VCaP (cell line): Measurements from ENCODE around the gene STK32C.
A peak's percentile ranks its signal among the peaks of the same experiment; 100 is the strongest.
"Not testable (repeated sequence)": the region's sequence is repeated elsewhere in the genome, so short reads cannot be mapped to it uniquely, and the experiment has no call there.

Source experiments
- H3K27ac ChIP-seq: fragments of 450-650 bp; 2 replicates; pipeline ENCODE4 v1.5.1; 2017
- CTCF ChIP-seq: fragments of 450-650 bp; conservative IDR thresholded peaks from 2 replicates; pipeline ENCODE4 v1.5.1; 2017; ENCODE audit warnings: mild to moderate bottlenecking, moderate library complexity

STK32C gene

GRCh38 chr10:132269266-132270230, 38.2 kb downstream of the STK32C start:
- no peak overlapping the region for H3K27ac ChIP-seq
- no peak for TF ChIP-seq CTCF

- not testable (repeated sequence) for H3K27ac ChIP-seq
These were observed 39.8 kb downstream of the STK32C start for GRCh38 chr10:132267916-132268315.

- no peak for TF ChIP-seq CTCF
- H3K27ac ChIP-seq: peak overlapping the region; percentile 87
These were observed 41.1 kb downstream of the STK32C start for GRCh38 chr10:132266594-132267161.

- H3K27ac ChIP-seq: peak overlapping the region; percentile 87
- no peak for TF ChIP-seq CTCF
These were observed 41.8 kb downstream of the STK32C start for GRCh38 chr10:132265890-132266496.

- TF ChIP-seq CTCF: no peak
- peak overlapping the region; percentile 87 for H3K27ac ChIP-seq
These were observed 42.5 kb downstream of the STK32C start for GRCh38 chr10:132264966-132265889.

GRCh38 chr10:132264306-132264950, 43.3 kb downstream of the STK32C start:
- peak overlapping the region; percentile 87 for H3K27ac ChIP-seq
- TF ChIP-seq CTCF: no peak

- no peak for TF ChIP-seq CTCF
- peak overlapping the region; percentile 87 for H3K27ac ChIP-seq
These were observed 43.9 kb downstream of the STK32C start for GRCh38 chr10:132263866-132264265.
